Transverse colon (tissue), 4 donors: Measurements from ENCODE around the gene PECR. TPM values are rescaled to one million over a fixed set of nuclear protein-coding genes. Genes with fewer than 3 reads are reported as not detected.

Experiments
- DNase-seq: peaks from one replicate; pipeline ENCODE4 v3.0.0-alpha.2; 2019
- H3K27ac ChIP-seq, 4 donors: fragments of 200-600 bp; sonication (generic); 2 replicates each; pipeline ENCODE4 v1.5.1; 2016 to 2018; ENCODE audit warnings: inconsistent platforms in 4 of 4
- H3K27me3 ChIP-seq: fragments of 200-600 bp; sonication (generic); 2 replicates; pipeline ENCODE4 v1.5.1; 2017; ENCODE audit warnings: inconsistent platforms
- H3K36me3 ChIP-seq, 4 donors: fragments of 200-600 bp; sonication (generic); 2 replicates each; pipeline ENCODE4 v1.5.1; 2017 to 2019; ENCODE audit warnings: inconsistent platforms in 4 of 4
- H3K4me1 ChIP-seq, 4 donors: fragments of 200-600 bp; sonication (generic); 2 replicates each; pipeline ENCODE4 v1.5.1; 2017 to 2020; ENCODE audit warnings: inconsistent platforms in 4 of 4
- H3K4me3 ChIP-seq, 4 donors: fragments of 200-600 bp; sonication (generic); 1 replicate in 1 of 4; 2 replicates in 3 of 4; pipeline versions ENCODE4 v1.5.1 to v1.6.1; 2017 to 2019; ENCODE audit warnings: inconsistent platforms in 4 of 4
- H3K9me3 ChIP-seq, 2 donors: fragments of 200-600 bp; sonication (generic); 2 replicates each; pipeline ENCODE4 v1.5.1; 2017 to 2019; ENCODE audit warnings: inconsistent platforms in 2 of 2
- CTCF ChIP-seq, 5 experiments: fragments of 200-600 bp in 3 of 5; fragments of 450-650 bp in 2 of 5; sonication (generic) in 3 of 5; IDR thresholded peaks; 1 replicate in 2 of 5; 2 replicates in 3 of 5; pipeline ENCODE4 v1.5.1; 2016 to 2017; ENCODE audit warnings: antibody characterized with exemption in 5 of 5, inconsistent platforms in 3 of 5, mild to moderate bottlenecking in 2 of 5, moderate library complexity in 1 of 5
- EP300 ChIP-seq: sonication (generic); formaldehyde crosslinking; IDR thresholded peaks from one replicate; pipeline ENCODE4 v1.6.1; 2017; ENCODE audit warnings: antibody characterized with exemption, low read depth
- POLR2A ChIP-seq: fragments of 450-650 bp; IDR thresholded peaks from one replicate; pipeline ENCODE4 v1.6.1; 2016; ENCODE audit warnings: antibody characterized with exemption, mild to moderate bottlenecking, moderate library complexity
- POLR2AphosphoS5 ChIP-seq, 3 donors: sonication (generic); formaldehyde crosslinking; IDR thresholded peaks; one replicate each; pipeline ENCODE4 v1.6.1; 2016; ENCODE audit warnings: antibody characterized with exemption in 3 of 3
- WGBS, 2 donors: methylation state at CpG; one replicate each; pipeline ENCODE4 v1.1.5; 2018; ENCODE audit warnings: low coverage in 1 of 2; 5-methylcytosine and 5-hydroxymethylcytosine counted together
- in situ Hi-C, 4 donors: fragments of 200-750 bp; cut with MboI; loops; one replicate each; pipeline versions ENCODE4 v1.15.0 to v1.15.1; 2017; ENCODE audit warnings: low sequenced_read_pairs in 3 of 4, low pct_ligation_motif_present in 1 of 4, low pct_unique_long_range_greater_than_20kb in 1 of 4
- intact Hi-C: fragments of 100-400 bp; cut with DNase I; formaldehyde crosslinking; loops from one replicate; pipeline ENCODE4 v1.15.1; 2023; ENCODE audit warnings: low total_unique reads
- total RNA-seq, 4 donors: library from RNA; depleted of rRNA; stranded (reverse); fragments of >200 nt; gene quantifications; one replicate each; pipeline ENCODE4 v1.1.0, GENCODE V29; 2016

PECR gene
- 100 to 1,000 TPM in 1 of 4 donors, 10 to 100 TPM in 3; 10.3 to 137 (median 25.8) TPM for total RNA-seq

DNA sequence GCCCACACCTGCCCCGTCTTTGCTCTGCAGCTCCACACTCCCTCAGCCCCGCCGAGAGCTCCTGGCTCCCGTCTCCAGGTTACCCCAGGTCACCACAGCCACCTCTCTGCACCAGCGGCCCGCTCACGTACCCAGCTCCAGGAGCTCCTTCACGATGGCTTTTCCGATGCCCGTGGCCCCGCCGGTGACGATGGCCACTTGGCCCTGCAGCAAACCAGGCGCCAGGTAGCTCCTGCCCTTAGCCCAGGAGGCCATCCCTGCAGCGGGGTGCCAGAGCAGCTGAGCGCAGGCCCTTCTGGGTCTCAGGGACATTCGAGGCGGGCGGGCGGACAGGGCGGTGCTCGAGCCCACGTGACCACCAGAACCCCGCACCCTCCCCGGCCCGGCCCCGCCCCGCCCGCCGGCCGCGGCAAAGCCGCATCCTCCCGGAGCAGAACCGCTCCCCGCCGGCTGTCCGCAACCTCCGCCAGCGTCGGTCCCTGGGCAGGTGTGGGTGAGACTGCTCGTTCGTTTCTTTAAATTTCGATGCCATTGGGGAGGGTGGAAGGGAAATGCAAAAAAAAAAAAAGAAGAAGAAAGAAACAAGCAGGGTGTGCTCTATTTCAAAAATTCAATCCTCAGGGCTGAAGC is at the start of gene PECR, which contains the start of gene TMEM169:
Gene PECR, minus strand, starts transcription at position 323 of the 630 bp plus-strand sequence. Its CDS starts 68 bp downstream, at position 255.
Gene TMEM169, plus strand, starts transcription at position 433 of the 630 bp plus-strand sequence. CDS start 14,045 bp downstream, outside the sequence.
- Histone ChIP-seq H3K4me3 (peak within 1 kb of the TSS; percentile 57 to 91 (median 62)), H3K9me3 (no peaks in the 10 kb centered on the region), H3K27me3 (no peaks in the 10 kb centered on the region), H3K4me1 (peaks cover 3 to 27% (median 9%) of the 10 kb centered on the region in 4 donors), H3K27ac (peak within 1 kb of the TSS; percentile 58 to 71 (median 70)), H3K36me3 (no peaks in the 10 kb centered on the region)
- in situ Hi-C loops (no loop called here), intact Hi-C loops (no loop called here)
- TF ChIP-seq POLR2A (peak; percentile 49), CTCF (IDR thresholded peaks at IDR 0.05) (no peak), POLR2AphosphoS5 (IDR thresholded peaks at IDR 0.05) (peak; percentile 39 to 61 (median 53))
- peak; percentile 88 for DNase-seq
- WGBS, 2 donors, result 0 to 1% methylated on average over 1 to 36 of the region's 44 CpGs

DNA sequence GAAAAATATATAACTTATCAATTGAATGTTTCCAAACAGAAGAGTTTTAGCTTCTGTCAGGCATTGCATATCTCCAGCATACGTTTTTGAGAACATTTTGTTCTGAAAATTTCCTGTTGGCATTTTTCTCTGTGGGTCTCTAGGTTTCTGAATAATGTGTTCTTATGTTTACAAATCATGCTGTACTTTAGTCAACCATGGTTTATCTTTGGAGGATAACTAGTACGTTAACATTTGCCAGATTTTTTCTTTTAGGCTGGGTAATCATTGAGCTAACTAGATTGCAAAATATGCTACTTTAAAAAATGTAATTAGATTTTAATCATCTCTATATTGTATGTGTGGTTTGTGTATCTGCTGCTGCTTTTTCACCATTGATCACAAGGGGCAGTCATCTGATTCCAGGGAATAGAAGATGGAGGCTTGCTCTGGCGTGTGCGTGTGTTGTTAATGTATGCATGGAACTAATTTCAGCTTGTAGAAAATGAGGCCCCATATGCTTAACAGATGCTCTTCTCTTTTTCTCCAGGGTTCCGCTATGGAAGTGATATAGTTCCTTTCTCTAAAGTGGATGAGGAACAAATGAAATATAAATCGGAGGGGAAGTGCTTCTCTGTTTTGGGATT is 48.9 kb upstream of the PECR start:
- in situ Hi-C loops (no loop called here), intact Hi-C loops (no loop called here)
- WGBS, 2 donors, result 84 to 85% methylated on average over 6 of the region's 6 CpGs
- H3K36me3 ChIP-seq, result peaks cover 0 to 80% (median 37%) of the 10 kb centered on the region in 4 donors
- H3K27ac ChIP-seq, result peak overlapping the region in 1 of 4 donors; percentile 16
- TF ChIP-seq POLR2A (no peak), POLR2AphosphoS5 (IDR thresholded peaks at IDR 0.05) (no peak), CTCF (IDR thresholded peaks at IDR 0.05) (no peak), EP300 (no peak)
- H3K9me3 ChIP-seq, result no peaks in the 10 kb centered on the region
- H3K4me3 ChIP-seq, result no peak overlapping the region
- no peaks in the 10 kb centered on the region for H3K27me3 ChIP-seq
- H3K4me1 ChIP-seq, result no peaks in the 10 kb centered on the region
- DNase-seq, result no peak

- 75 to 93% methylated on average over 1 to 5 of the region's 5 CpGs for WGBS, 2 donors
- DNase-seq, result no peak
- no peaks in the 10 kb centered on the region for H3K27me3 ChIP-seq
- in situ Hi-C loops (no loop called here), intact Hi-C loops (no loop called here)
- H3K4me3 ChIP-seq, result no peak overlapping the region
- no peaks in the 10 kb centered on the region for H3K9me3 ChIP-seq
- no peak for TF ChIP-seq POLR2A
- no peak for TF ChIP-seq EP300
- TF ChIP-seq CTCF (IDR thresholded peaks at IDR 0.05), result no peak
- no peak for TF ChIP-seq POLR2AphosphoS5 (IDR thresholded peaks at IDR 0.05)
- H3K27ac ChIP-seq, result no peak overlapping the region
- no peaks in the 10 kb centered on the region for H3K4me1 ChIP-seq
- peaks cover 0 to 90% (median 45%) of the 10 kb centered on the region in 4 donors for H3K36me3 ChIP-seq
These were observed 45.3 kb upstream of the PECR start for GRCh38 chr2:216126943-216127342.

GRCh38 chr2:216121255-216121654 is 39.6 kb upstream of the PECR start:
- peaks cover 0 to 79% (median 37%) of the 10 kb centered on the region in 4 donors for H3K36me3 ChIP-seq
- H3K4me3 ChIP-seq, result no peak overlapping the region
- DNase-seq, result no peak
- H3K27me3 ChIP-seq, result no peaks in the 10 kb centered on the region
- intact Hi-C loops, result no loop called here
- 87 to 88% methylated on average over 3 of the region's 3 CpGs for WGBS, 2 donors
- no peak overlapping the region for H3K27ac ChIP-seq
- peaks cover 0 to 6% (median 0%) of the 10 kb centered on the region in 4 donors for H3K4me1 ChIP-seq
- H3K9me3 ChIP-seq, result no peaks in the 10 kb centered on the region
- TF ChIP-seq POLR2AphosphoS5 (IDR thresholded peaks at IDR 0.05), result no peak
- no peak for TF ChIP-seq EP300
- no peak for TF ChIP-seq CTCF (IDR thresholded peaks at IDR 0.05)
- no peak for TF ChIP-seq POLR2A
- in situ Hi-C loops, result loop anchor here in 2 of 4 donors (25.0 kb wide), 1 partner anchor 291 kb away; the partner anchor contains the start of gene SMARCAL1 (in 2 of the 2)
